Fibroblast of mammary gland (primary cell): Measurements from ENCODE around the gene HAVCR1.
"Not testable (repeated sequence)": the region's sequence is repeated elsewhere in the genome, so short reads cannot be mapped to it uniquely, and the experiment has no call there.

Experiments
- DNase-seq: peaks from one replicate; pipeline ENCODE4 v3.0.0-alpha.2; 2010; ENCODE audit warnings: low read depth
- H3K4me3 ChIP-seq: 2 replicates; pipeline ENCODE4 v1.5.1; 2011; ENCODE audit warnings: low read depth, mild to moderate bottlenecking, low read length, moderate library complexity; ENCODE audit not compliant: control insufficient read depth
- CTCF ChIP-seq: conservative IDR thresholded peaks from 2 replicates; pipeline ENCODE4 v1.5.1; 2011; ENCODE audit warnings: low read depth, low read length, inconsistent platforms; ENCODE audit not compliant: control insufficient read depth, insufficient read depth

HAVCR1 gene

DNA sequence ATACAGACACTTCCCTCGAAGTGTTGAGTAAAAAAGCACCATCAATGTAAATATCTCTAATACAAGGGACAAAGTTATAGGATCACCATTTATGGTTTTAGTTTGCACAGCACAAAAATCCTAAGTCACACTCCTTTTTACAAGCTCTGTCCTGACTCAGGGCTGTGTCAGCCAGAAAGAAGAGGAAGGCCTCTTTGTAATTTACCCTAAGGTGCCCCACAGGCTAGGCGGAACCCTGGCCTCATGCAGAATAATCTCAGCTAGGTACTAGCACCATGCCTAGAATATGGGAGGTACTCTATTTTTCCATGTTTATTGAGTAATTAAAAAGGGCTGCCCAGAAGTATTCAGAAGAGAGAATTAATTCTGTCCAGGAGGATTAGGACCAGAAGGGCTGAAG lies 36.9 kb downstream of the HAVCR1 start:
- DNase-seq = no peak
- no peak overlapping the region for H3K4me3 ChIP-seq
- TF ChIP-seq CTCF = no peak

DNA sequence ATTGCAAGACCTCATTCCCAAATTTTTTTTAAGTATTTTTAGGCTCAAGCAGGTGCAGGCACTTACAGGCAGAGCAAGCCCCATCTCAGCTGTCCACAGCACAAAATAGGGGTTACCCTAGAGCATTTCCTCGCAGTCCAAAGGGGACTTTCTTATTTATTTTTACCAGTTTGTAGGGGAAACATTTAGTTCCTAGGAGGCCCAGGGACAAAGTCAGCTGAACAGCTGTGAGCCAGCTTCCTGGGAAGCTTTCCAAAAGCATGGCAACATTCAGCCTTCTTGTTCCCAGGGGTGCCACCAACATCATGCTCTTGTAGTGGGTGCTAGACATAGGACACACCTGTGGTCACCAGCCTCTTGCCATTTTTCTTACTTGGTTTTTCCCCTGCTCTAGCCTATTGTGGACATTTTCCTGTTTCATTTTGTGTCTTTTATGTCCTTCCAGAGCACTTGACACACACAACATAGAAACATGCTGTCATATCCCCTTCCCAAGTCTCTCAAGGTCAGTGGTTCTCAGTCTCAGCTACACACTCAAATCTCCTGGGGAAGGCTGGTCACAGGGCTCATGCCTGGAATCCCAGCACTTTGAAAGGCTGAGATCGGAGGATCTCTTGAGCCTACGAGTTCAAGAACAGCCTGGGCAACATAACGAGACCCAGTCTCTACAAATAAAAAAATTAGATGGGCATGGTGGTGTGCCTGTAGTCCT lies 38.2 kb downstream of the HAVCR1 start:
- no peak for TF ChIP-seq CTCF

GRCh38 chr5:157020002-157020401 lies 38.9 kb downstream of the HAVCR1 start:
- DNase-seq = no peak
- no peak for TF ChIP-seq CTCF
- no peak overlapping the region for H3K4me3 ChIP-seq

More for the DNA sequence above, 38.2 kb downstream of the HAVCR1 start:
- no peak overlapping the region for H3K4me3 ChIP-seq
- no peak for DNase-seq

DNA sequence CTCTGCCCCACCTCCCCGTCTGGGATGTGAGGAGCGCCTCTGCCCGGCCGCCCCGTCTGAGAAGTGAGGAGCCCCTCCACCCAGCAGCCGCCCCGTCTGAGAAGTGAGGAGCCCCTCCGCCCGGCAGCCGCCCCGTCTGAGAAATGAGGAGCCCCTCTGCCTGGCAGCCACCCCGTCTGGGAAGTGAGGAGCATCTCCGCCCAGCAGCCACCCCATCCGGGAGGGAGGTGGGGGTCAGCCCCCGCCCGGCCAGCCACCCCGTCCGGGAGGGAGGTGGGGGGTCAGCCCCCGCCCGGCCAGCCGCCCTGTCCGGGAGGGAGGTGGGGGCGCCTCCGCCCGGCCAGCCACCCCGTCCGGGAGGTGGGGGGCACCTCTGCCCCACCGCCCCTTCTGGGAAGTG lies 44.8 kb downstream of the HAVCR1 start:
- DNase-seq, H3K4me3 ChIP-seq: not testable (repeated sequence)

DNA sequence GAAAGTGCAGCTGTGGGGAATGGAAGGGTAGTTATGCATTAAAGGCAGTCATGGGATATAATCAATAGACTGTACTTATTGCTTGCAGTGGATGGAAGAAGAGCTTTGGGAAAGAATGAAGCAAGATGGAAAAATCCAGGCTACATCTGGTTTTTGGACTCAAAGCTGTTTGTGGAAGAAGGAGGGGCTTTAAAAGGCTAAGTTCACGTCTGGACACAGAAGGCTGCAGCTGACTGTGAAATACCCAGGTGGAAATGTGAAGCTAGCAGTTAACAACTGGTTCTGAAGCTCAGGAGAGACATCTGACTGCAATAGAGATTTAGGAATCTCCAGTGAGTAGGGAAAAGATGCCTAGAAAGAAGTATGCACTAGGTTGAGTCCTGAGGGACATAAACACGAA lies 52.7 kb downstream of the HAVCR1 start:
- no peak overlapping the region for H3K4me3 ChIP-seq
- DNase-seq = no peak
- no peak for TF ChIP-seq CTCF

DNA sequence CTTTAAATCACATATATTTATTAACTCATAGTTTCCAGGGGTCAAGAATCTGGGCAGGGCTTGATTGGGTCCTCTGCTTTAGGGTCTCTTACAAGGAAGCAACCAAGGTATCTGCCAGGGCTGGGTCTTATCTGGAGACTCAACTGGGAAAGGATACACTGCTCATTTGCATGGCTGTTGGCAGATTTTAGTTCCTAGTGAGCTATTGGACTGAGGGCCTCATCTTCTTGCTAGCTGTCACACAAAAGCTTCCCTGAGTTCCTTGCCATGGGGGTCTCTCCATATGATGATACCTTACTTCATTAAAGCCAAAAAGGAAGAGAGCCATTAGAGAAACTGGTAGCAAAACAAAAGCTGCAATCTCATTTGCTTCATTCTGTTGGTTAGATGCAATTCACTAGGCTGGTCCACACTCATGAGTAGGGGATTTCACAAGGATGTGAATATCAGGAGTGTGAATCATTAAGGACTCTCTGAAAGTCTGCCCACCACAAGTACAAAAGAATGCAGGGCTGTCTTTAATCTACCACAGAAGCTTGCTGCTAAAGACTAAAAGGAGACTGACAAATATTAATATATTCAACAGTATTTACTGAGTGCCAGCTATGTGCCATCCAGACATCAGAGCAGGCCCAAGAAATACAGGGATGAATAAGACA lies 53.9 kb downstream of the HAVCR1 start:
- DNase-seq = peak; percentile 33
- no peak overlapping the region for H3K4me3 ChIP-seq
- TF ChIP-seq CTCF = no peak

GRCh38 chr5:156991714-156992113 lies 67.2 kb downstream of the HAVCR1 start:
- DNase-seq = no peak
- TF ChIP-seq CTCF = no peak
- H3K4me3 ChIP-seq = no peak overlapping the region
